Chondrocyte (in vitro differentiated cells): Measurements from ENCODE around the gene ERCC2. TPM values are rescaled to one million over a fixed set of nuclear protein-coding genes. Genes with fewer than 3 reads are reported as not detected.
"Not testable (repeated sequence)": the region's sequence is repeated elsewhere in the genome, so short reads cannot be mapped to it uniquely, and the experiment has no call there.

ENCODE experiments used
- DNase-seq: peaks from one replicate; pipeline ENCODE4 v3.0.0; 2021; ENCODE audit warnings: mixed read lengths, low spot score
- H3K27ac Mint-ChIP-seq: one replicate; pipeline ENCODE4 v1.8.0; 2021; ENCODE audit warnings: mild to moderate bottlenecking, moderate library complexity, mixed read lengths; ENCODE audit not compliant: unreplicated experiment
- H3K27me3 Mint-ChIP-seq: 2 replicates; pipeline ENCODE4 v1.8.0; 2021; ENCODE audit warnings: low read depth, mixed read lengths
- H3K36me3 Mint-ChIP-seq: 2 replicates; pipeline ENCODE4 v1.8.0; 2021; ENCODE audit warnings: low read depth, mixed read lengths
- H3K4me1 Mint-ChIP-seq: 2 replicates; pipeline ENCODE4 v1.8.0; 2021; ENCODE audit warnings: low read depth, mild to moderate bottlenecking, mixed read lengths
- H3K4me3 Mint-ChIP-seq: one replicate; pipeline ENCODE4 v1.8.0; 2021; ENCODE audit warnings: mild to moderate bottlenecking, moderate library complexity, mixed read lengths; ENCODE audit not compliant: unreplicated experiment
- H3K9me3 Mint-ChIP-seq: 2 replicates; pipeline ENCODE4 v1.8.0; 2021; ENCODE audit warnings: low read depth, mixed read lengths
- total RNA-seq: library from RNA; stranded (reverse); gene quantifications from 3 replicates; pipeline ENCODE4 v1.2.1, GENCODE V29; 2021
- TF ChIP-seq, protein P1 (sequence below): fragments of 200-600 bp; sonication (generic); IDR thresholded peaks from 2 replicates; pipeline ENCODE4 v1.5.0; 2021; ENCODE audit warnings: antibody characterized with exemption, mild to moderate bottlenecking, moderate library complexity

Gene ERCC2
- total RNA-seq, 1 donor from 2014 or later = 29.6 TPM

DNA sequence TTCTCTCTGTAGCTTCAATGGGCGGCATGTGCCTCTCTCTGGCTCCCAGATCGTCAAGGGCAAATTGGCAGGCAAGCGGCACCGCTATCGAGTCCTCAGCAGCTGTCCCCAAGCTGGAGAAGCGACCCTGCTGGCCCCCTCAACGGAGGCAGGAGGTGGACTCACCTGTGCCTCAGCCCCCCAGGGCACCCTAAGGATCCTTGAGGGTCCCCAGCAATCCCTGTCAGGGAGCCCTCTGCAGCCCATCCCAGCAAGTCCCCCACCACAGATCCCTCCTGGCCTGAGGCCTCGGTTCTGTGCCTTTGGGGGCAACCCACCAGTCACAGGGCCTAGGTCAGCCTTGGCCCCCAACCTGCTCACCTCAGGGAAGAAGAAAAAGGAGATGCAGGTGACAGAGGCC lies 37.7 kb upstream of the ERCC2 start:
- Mint-ChIP-seq H3K9me3 (no peaks in the 10 kb centered on the region), H3K27ac (peak overlapping the region; percentile 41), H3K4me3 (no peak overlapping the region), H3K4me1 (peaks cover 30% of the 10 kb centered on the region), H3K36me3 (peaks cover 8% of the 10 kb centered on the region), H3K27me3 (no peaks in the 10 kb centered on the region)
- DNase-seq = no peak
- TF ChIP-seq, protein P1, sequence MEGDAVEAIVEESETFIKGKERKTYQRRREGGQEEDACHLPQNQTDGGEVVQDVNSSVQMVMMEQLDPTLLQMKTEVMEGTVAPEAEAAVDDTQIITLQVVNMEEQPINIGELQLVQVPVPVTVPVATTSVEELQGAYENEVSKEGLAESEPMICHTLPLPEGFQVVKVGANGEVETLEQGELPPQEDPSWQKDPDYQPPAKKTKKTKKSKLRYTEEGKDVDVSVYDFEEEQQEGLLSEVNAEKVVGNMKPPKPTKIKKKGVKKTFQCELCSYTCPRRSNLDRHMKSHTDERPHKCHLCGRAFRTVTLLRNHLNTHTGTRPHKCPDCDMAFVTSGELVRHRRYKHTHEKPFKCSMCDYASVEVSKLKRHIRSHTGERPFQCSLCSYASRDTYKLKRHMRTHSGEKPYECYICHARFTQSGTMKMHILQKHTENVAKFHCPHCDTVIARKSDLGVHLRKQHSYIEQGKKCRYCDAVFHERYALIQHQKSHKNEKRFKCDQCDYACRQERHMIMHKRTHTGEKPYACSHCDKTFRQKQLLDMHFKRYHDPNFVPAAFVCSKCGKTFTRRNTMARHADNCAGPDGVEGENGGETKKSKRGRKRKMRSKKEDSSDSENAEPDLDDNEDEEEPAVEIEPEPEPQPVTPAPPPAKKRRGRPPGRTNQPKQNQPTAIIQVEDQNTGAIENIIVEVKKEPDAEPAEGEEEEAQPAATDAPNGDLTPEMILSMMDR = no peak

DNA sequence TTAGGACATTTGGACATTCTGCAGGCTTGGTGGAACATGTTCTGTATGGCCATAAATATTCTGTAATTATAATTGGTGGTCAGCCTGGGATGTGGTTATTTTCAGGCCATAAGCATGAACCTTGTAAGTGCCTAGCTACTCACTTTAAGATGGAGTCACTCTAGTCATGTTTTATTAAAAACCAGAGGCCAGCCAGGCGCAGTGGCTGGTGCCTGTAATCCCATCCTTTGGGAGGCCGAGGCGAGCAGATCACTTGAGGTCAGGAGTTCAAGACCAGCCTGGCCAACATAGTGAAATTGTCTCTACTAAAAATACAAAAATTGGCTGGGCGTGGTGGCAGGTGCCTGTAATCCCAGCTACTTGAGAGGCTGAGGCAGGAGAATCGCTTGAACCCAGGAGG lies 37.2 kb upstream of the ERCC2 start:
- H3K4me1 Mint-ChIP-seq = peaks cover 36% of the 10 kb centered on the region
- not testable (repeated sequence) for DNase-seq, H3K27me3 Mint-ChIP-seq, H3K36me3 Mint-ChIP-seq, H3K27ac Mint-ChIP-seq, H3K9me3 Mint-ChIP-seq
- peak overlapping the region; percentile 9 for H3K4me3 Mint-ChIP-seq

DNA sequence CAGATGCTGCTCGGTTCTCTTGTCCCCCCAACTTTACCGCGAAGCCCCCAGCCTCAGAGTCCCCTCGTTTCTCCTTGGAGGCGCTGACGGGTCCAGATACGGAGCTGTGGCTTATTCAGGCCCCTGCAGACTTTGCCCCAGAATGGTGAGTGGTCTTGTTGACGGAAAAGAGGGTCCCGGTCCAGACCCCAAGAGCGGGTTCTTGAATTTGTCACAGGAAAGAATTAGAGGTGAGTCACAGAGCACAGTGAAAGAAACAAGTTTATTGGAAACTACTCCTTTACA lies 36.7 kb upstream of the ERCC2 start:
- H3K27me3 Mint-ChIP-seq = no peaks in the 10 kb centered on the region
- H3K27ac Mint-ChIP-seq = peak overlapping the region; percentile 98
- H3K9me3 Mint-ChIP-seq = no peaks in the 10 kb centered on the region
- no peak for DNase-seq
- TF ChIP-seq, protein P1 = no peak
- peaks cover 39% of the 10 kb centered on the region for H3K4me1 Mint-ChIP-seq
- H3K4me3 Mint-ChIP-seq = peak overlapping the region; percentile 95
- peaks cover 3% of the 10 kb centered on the region for H3K36me3 Mint-ChIP-seq

DNA sequence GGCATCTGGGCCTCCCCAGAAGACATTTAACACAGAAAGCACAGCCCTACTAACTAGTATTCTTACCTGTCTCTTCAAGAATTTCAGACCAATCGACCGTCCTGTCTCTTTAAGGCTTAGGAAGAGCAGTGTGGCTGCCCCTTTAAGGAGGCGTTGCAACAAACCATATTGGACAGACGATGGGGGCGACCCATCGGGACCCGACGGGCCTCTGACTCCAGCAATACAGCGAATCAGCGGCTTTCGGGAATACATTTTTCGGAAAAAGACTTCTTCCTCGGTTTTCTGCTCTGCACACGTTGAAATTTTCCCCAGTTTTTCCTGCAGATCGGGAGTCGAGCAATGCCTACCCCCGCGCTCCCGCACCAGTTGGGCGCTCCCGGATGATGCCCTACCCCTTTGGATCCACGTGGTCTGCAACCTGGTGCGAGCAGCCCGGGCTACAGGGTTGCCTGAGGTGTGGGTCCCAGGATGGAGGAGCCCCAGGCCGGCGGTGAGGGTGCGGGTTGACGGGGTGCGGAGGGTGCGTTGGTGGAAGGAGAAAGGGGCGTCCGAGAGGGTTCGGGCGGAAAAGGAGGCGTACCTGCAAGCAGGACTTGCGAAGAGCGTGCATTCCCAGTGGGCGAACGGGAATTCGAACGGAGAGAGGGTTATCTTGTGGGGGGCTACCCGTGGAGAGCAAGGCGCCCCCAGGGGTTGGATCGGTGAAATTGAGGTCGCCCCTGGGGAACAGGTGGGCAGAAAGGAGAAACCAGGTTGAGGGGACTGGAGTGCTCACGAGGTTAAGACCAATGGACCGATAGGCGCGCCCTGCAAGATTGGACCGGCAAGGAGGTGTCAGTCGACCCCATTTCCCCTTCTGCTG lies 36.1 kb upstream of the ERCC2 start, which contains the start of gene POLR1G:
POLR1G (plus strand) TSS at position 419 of the 865 bp plus-strand sequence; CDS start at position 472, 53 bp downstream.
- Mint-ChIP-seq H3K4me1 (peaks cover 44% of the 10 kb centered on the region), H3K4me3 (peak within 1 kb of the TSS; percentile 95), H3K27me3 (no peaks in the 10 kb centered on the region), H3K27ac (peak within 1 kb of the TSS; percentile 98), H3K36me3 (peaks cover 3% of the 10 kb centered on the region), H3K9me3 (no peaks in the 10 kb centered on the region)
- TF ChIP-seq, protein P1 = no peak
- DNase-seq = no peak

DNA sequence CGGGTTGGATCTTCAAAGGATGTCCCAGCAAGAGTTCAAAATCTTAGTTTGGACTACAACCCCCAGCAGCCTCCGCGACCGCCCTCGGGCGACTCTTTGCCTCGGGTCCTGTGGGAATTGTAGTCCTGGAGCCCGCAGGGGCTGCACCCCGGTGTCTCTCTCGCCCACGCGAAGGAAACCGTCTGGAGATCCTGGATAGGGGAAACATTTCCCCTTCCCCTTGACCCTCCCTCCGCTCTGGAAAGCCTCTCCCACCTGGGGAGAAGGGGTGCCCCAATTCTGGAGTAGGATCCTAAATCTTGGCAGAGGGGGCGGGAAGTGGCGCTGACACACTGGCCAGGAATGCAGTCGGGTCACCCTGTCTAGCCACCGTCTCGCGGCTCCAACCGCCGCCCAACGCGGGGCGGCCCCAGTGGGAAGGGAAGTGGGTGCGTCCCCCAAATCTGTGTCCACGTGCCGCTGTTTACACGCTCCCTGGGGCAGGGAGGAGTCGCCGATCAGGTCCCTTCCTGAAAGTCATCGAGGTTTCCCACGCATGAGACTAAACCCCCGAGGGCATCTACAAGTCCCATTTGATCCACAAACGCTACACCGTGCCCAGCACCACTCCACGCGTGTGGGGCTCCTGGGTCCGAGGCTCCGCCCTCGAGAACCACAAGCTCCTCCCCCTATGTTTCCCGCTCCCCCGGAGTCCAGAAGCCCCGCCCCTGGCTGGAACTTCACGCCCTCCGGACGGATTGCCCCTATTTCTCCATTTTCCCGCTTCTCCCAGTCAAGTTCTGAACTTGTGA lies 35.3 kb upstream of the ERCC2 start:
- Mint-ChIP-seq H3K4me3 (peak overlapping the region; percentile 95), H3K27ac (peak overlapping the region; percentile 98), H3K27me3 (no peaks in the 10 kb centered on the region), H3K36me3 (peaks cover 3% of the 10 kb centered on the region), H3K9me3 (no peaks in the 10 kb centered on the region), H3K4me1 (peaks cover 44% of the 10 kb centered on the region)
- TF ChIP-seq, protein P1 = no peak
- peak; percentile 96 for DNase-seq
